A549 (cell line): ENCODE results near the gene PTPRG. TPM values are rescaled to one million over a fixed set of nuclear protein-coding genes. Genes with fewer than 3 reads are reported as not detected.

ENCODE experiments used
- ATAC-seq, 2 experiments: fragments of 200-7000 bp in 1 of 2; fragments of >200 bp in 1 of 2; cut with Nextera tagmentation in 1 of 2; cut with Tn5 transposase in 1 of 2; 3 replicates each; pipeline versions ENCODE4 v1.8.0 to v1.9.1; 2018 to 2020; ENCODE audit warnings: mild to moderate bottlenecking in 1 of 2, moderate library complexity in 1 of 2
- CTCF ChIA-PET: fragments of 300-600 bp; sonication (Branson Sonifier 250); formaldehyde crosslinking; extraction: SDS; loops from one replicate; lab custom pipeline; 2021; ENCODE audit warnings: antibody characterized with exemption, inconsistent platforms; lab: Yijun Ruan, JAX
- POLR2A ChIA-PET: fragments of 350-600 bp; formaldehyde crosslinking; extraction: SDS; loops from one replicate; lab custom pipeline; 2021; ENCODE audit warnings: antibody characterized with exemption, inconsistent platforms; lab: Yijun Ruan, JAX
- DNase-seq, 2 experiments: peaks; one replicate each; pipeline versions ENCODE4 v3.0.0 to v3.0.0-alpha.2; 2011 to 2016; ENCODE audit warnings: low read depth in 1 of 2, low spot score in 1 of 2
- FAIRE-seq: peaks from 2 replicates; lab custom pipeline; 2011; peaks lifted over from hg19 to GRCh38; lab: Jason Lieb, UNC
- H3K27ac ChIP-seq, 2 experiments: fragments of >200 bp; sonication (Bioruptor Twin); formaldehyde crosslinking; 3 replicates each; pipeline ENCODE4 v1.5.1; 2016 to 2017
- H3K4me1 ChIP-seq: fragments of >200 bp; sonication (Bioruptor Twin); formaldehyde crosslinking; 3 replicates; pipeline ENCODE4 v1.6.1; 2016
- H3K4me2 ChIP-seq: fragments of >200 bp; sonication (Bioruptor Twin); formaldehyde crosslinking; 3 replicates; pipeline ENCODE4 v1.6.1; 2016
- H3K4me3 ChIP-seq: fragments of >200 bp; sonication (Bioruptor Twin); formaldehyde crosslinking; 3 replicates; pipeline ENCODE4 v1.5.1; 2016
- H3K9me3 ChIP-seq: fragments of >200 bp; sonication (Bioruptor Twin); formaldehyde crosslinking; 3 replicates; pipeline ENCODE4 v1.6.1; 2016
- CEBPB ChIP-seq, 2 experiments: fragments of >200 bp in 1 of 2; sonication (Bioruptor Twin) in 1 of 2; formaldehyde crosslinking in 1 of 2; IDR thresholded peaks; 2 replicates each; pipeline ENCODE4 v1.6.1; 2012 to 2016
- EHMT2 ChIP-seq: fragments of 200-600 bp; sonication (generic); IDR thresholded peaks from 2 replicates; pipeline ENCODE4 v1.6.1; 2016; ENCODE audit warnings: antibody characterized with exemption, low read depth, mild to moderate bottlenecking, moderate library complexity
- EP300 ChIP-seq, 2 experiments: fragments of >200 bp; sonication (Bioruptor Twin); formaldehyde crosslinking; IDR thresholded peaks; 2 replicates in 1 of 2; 3 replicates in 1 of 2; pipeline ENCODE4 v1.6.1; 2016 to 2017
- FOSB ChIP-seq: fragments of 250-450 bp; sonication (Bioruptor Pico); IDR thresholded peaks from 2 replicates; pipeline ENCODE4 v1.5.0; 2020; ENCODE audit warnings: mild to moderate bottlenecking, moderate library complexity
- FOSL2 ChIP-seq, 2 experiments: fragments of 450-650 bp in 1 of 2; fragments of >200 bp in 1 of 2; sonication (Bioruptor Twin) in 1 of 2; formaldehyde crosslinking; IDR thresholded peaks; 2 replicates each; pipeline versions ENCODE4 v1.5.0 to v1.6.1; 2016 to 2020; ENCODE audit warnings: mild to moderate bottlenecking in 1 of 2, moderate library complexity in 1 of 2
- HDAC2 ChIP-seq: fragments of 200-600 bp; sonication (generic); IDR thresholded peaks from 2 replicates; pipeline ENCODE4 v1.6.1; 2016
- KDM5A ChIP-seq: fragments of 200-600 bp; sonication (generic); IDR thresholded peaks from 2 replicates; pipeline ENCODE4 v1.6.1; 2016; ENCODE audit warnings: antibody characterized with exemption, mild to moderate bottlenecking
- MAZ ChIP-seq: fragments of 150-350 bp; IDR thresholded peaks from 2 replicates; pipeline ENCODE4 v1.6.1; 2014; ENCODE audit warnings: antibody characterized with exemption, low read depth, low read length, borderline replicate concordance
- NFE2L2 ChIP-seq: fragments of 150-350 bp; conservative IDR thresholded peaks from 2 replicates; pipeline ENCODE4 v1.6.1; 2014; ENCODE audit warnings: low read length
- NR3C1 ChIP-seq: fragments of >200 bp; sonication (Bioruptor Twin); formaldehyde crosslinking; IDR thresholded peaks from 3 replicates; pipeline ENCODE4 v1.6.1; 2017
- PHF8 ChIP-seq: fragments of 200-600 bp; sonication (generic); IDR thresholded peaks from 2 replicates; pipeline ENCODE4 v1.6.1; 2016; ENCODE audit warnings: low read depth, mild to moderate bottlenecking, antibody characterized with exemption, moderate library complexity, borderline replicate concordance
- POLR2AphosphoS2 ChIP-seq: conservative IDR thresholded peaks from 2 replicates; pipeline ENCODE4 v1.6.1; 2012; ENCODE audit warnings: low read length, improper control_type of control experiment, inconsistent platforms
- RARB ChIP-seq: fragments of 250-450 bp; sonication (Bioruptor Pico); IDR thresholded peaks from 2 replicates; pipeline ENCODE4 v1.8.0; 2021; ENCODE audit warnings: mild to moderate bottlenecking, moderate library complexity
- RCOR1 ChIP-seq: fragments of 150-350 bp; IDR thresholded peaks from 2 replicates; pipeline ENCODE4 v1.6.1; 2014; ENCODE audit warnings: antibody characterized with exemption, low read length, low read depth
- RNF2 ChIP-seq: fragments of 200-600 bp; sonication (generic); IDR thresholded peaks from 2 replicates; pipeline ENCODE4 v1.6.1; 2016; ENCODE audit warnings: low read depth, mild to moderate bottlenecking, antibody characterized with exemption, moderate library complexity, borderline replicate concordance
- ZNF302 ChIP-seq: fragments of 250-450 bp; sonication (Bioruptor Pico); IDR thresholded peaks from 2 replicates; pipeline ENCODE4 v1.9.0; 2021; ENCODE audit warnings: inconsistent platforms, mild to moderate bottlenecking, moderate library complexity
- ZSCAN20 ChIP-seq: fragments of 250-450 bp; sonication (Bioruptor Pico); IDR thresholded peaks from 2 replicates; pipeline ENCODE4 v1.8.0; 2022; ENCODE audit warnings: mild to moderate bottlenecking, moderate library complexity
- WGBS: methylation state at CpG from one replicate; pipeline ENCODE4 v1.1.6; 2017; ENCODE audit errors: missing lambda C conversion rate; 5-methylcytosine and 5-hydroxymethylcytosine counted together
- polyA plus RNA-seq, 4 experiments: library from polyadenylated mRNA; depleted of rRNA in 3 of 4; stranded (reverse); fragments of >200 nt; fragmentation: RNase III in 1 of 4; extraction: RNeasy Plus Mini Kit Qiagen cat#74134 plus additional on column Dnase treatment in 1 of 4; gene quantifications; 2 replicates in 3 of 4; 3 replicates in 1 of 4; pipeline ENCODE4 v1.2.3, GENCODE V29; 2011 to 2017
- TF ChIP-seq, protein P1 (sequence below): fragments of 150-350 bp; IDR thresholded peaks from 2 replicates; pipeline ENCODE4 v1.6.1; 2014; ENCODE audit warnings: low read depth, mild to moderate bottlenecking, low read length
- TF ChIP-seq, protein P2 (sequence below): IDR thresholded peaks from 2 replicates; pipeline ENCODE4 v1.6.1; 2012
- TF ChIP-seq, protein P3 (sequence below): IDR thresholded peaks from 2 replicates; pipeline ENCODE4 v1.6.1; 2012; ENCODE audit warnings: low read depth, borderline replicate concordance
- TF ChIP-seq, protein P4 (sequence below): IDR thresholded peaks from 2 replicates; pipeline ENCODE4 v1.6.1; 2012

Gene PTPRG
- polyA plus RNA-seq, 2 of the 4 experiments (the other 2 are of a cell fraction), result 4.5 to 4.8 TPM

DNA sequence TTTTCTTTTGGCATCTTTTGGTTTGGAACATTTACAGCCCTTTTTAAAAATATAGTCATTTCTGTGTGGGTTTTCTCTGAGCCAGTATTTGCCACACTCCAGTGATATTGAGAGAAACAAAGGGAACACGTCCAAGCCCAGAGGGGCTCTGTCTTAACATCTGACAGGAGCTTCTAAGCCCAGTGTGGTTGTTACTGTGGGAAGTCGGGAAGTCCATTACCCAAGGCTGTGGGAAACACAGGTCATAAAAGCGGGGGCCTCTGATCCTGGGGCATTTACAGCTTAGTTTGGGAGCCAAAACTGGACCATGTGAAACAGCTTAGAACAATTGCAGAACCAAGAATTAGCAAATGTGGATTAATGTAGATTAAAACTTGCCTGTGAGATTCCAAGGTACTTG, 123.0 kb downstream of the PTPRG start:
- 35% methylated on average over 3 of the region's 3 CpGs for WGBS
- ATAC-seq, result no peak
- no peaks in the 10 kb centered on the region for H3K9me3 ChIP-seq
- FAIRE-seq, result no peak
- ChIA-PET CTCF (no interaction called here), POLR2A (no interaction called here)
- no peak overlapping the region for H3K4me2 ChIP-seq
- H3K4me1 ChIP-seq, result peaks cover 7% of the 10 kb centered on the region; the same call in 1 of the 3 replicates
- no peak for DNase-seq
- H3K27ac ChIP-seq, result no peak overlapping the region
- no peak overlapping the region for H3K4me3 ChIP-seq
- TF ChIP-seq RNF2 (no peak), CEBPB (IDR thresholded peaks at IDR 0.05) (no peak), EP300 (IDR thresholded peaks at IDR 0.05) (no peak), RCOR1 (no peak), EHMT2 (no peak), RARB (CRISPR knock-in tag) (no peak), HDAC2 (no peak), POLR2AphosphoS2 (no peak)
- TF ChIP-seq, protein P1, sequence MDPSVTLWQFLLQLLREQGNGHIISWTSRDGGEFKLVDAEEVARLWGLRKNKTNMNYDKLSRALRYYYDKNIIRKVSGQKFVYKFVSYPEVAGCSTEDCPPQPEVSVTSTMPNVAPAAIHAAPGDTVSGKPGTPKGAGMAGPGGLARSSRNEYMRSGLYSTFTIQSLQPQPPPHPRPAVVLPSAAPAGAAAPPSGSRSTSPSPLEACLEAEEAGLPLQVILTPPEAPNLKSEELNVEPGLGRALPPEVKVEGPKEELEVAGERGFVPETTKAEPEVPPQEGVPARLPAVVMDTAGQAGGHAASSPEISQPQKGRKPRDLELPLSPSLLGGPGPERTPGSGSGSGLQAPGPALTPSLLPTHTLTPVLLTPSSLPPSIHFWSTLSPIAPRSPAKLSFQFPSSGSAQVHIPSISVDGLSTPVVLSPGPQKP, result no peak
- TF ChIP-seq, protein P2, sequence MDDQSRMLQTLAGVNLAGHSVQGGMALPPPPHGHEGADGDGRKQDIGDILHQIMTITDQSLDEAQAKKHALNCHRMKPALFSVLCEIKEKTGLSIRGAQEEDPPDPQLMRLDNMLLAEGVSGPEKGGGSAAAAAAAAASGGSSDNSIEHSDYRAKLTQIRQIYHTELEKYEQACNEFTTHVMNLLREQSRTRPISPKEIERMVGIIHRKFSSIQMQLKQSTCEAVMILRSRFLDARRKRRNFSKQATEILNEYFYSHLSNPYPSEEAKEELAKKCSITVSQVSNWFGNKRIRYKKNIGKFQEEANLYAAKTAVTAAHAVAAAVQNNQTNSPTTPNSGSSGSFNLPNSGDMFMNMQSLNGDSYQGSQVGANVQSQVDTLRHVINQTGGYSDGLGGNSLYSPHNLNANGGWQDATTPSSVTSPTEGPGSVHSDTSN, result no peak

DNA sequence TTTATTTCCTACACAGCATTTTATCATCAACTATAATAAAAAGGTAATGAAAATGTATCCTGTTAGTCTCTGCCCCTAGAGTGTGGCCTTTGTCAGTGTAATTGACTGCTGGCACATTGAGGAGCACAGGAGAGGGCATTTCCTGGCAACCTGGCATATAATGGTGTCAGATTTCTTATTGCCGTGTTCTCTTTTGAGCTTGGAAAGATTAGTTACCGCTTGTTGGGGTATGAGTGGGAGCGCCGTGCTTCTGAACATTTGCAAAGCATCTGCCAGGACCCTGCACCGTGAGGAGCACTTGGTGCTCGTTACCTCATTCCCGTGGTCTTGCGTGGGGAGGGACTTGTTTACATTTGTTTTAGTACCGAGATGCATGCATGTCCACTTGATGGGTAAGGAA, 124.4 kb downstream of the PTPRG start:
- Histone ChIP-seq H3K4me1 (peaks cover 7% of the 10 kb centered on the region; the same call in 1 of the 3 replicates), H3K9me3 (no peaks in the 10 kb centered on the region), H3K4me2 (no peak overlapping the region), H3K27ac (no peak overlapping the region), H3K4me3 (no peak overlapping the region)
- WGBS, result 59% methylated on average over 9 of the region's 9 CpGs
- ChIA-PET CTCF (no interaction called here), POLR2A (no interaction called here)
- no peak for DNase-seq
- ATAC-seq, result no peak
- FAIRE-seq, result no peak
- TF ChIP-seq, protein P3, sequence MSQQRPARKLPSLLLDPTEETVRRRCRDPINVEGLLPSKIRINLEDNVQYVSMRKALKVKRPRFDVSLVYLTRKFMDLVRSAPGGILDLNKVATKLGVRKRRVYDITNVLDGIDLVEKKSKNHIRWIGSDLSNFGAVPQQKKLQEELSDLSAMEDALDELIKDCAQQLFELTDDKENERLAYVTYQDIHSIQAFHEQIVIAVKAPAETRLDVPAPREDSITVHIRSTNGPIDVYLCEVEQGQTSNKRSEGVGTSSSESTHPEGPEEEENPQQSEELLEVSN, result no peak
- TF ChIP-seq, protein P4, sequence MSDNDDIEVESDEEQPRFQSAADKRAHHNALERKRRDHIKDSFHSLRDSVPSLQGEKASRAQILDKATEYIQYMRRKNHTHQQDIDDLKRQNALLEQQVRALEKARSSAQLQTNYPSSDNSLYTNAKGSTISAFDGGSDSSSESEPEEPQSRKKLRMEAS, result no peak
- TF ChIP-seq MAZ (no peak), ZSCAN20 (CRISPR knock-in tag) (no peak), PHF8 (no peak), CEBPB (IDR thresholded peaks at IDR 0.05) (no peak), NR3C1 (no peak), NFE2L2 (no peak), FOSB (CRISPR knock-in tag) (no peak), RARB (CRISPR knock-in tag) (no peak)
- TF ChIP-seq, all 56 proteins: peak for 0

DNA sequence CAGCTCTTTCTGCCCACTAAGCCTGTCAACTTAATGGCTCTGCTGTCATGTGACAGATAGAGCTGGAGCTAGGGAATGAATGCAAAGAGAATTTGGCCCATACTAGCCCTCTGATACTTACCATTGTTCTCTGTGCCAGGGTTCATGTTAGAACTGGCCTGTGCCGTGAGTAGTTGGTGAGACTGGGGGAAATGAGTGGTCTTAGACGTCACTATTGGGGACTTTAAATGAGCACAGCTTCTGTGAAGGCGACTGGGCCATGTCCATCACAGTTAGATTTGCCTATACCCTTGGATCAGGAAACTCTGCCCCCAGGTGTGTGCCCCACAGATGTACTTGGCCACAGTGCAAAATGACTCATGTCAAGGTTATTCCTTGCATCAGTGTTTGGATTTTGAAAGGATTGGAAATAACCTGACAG, 124.9 kb downstream of the PTPRG start:
- ChIA-PET POLR2A (no interaction called here), CTCF (no interaction called here)
- no peak overlapping the region for H3K4me2 ChIP-seq
- no peaks in the 10 kb centered on the region for H3K9me3 ChIP-seq
- TF ChIP-seq ZNF302 (CRISPR knock-in tag), result no peak
- no peak for TF ChIP-seq KDM5A
- TF ChIP-seq FOSL2 (IDR thresholded peaks at IDR 0.05), result no peak
- no peak for TF ChIP-seq FOSL2 (CRISPR knock-in tag; IDR thresholded peaks at IDR 0.05)
- DNase-seq (no peak), FAIRE-seq (no peak), ATAC-seq (no peak)
- H3K27ac ChIP-seq, result no peak overlapping the region
- no peak overlapping the region for H3K4me3 ChIP-seq
- 42% methylated on average over 3 of the region's 3 CpGs for WGBS
- peaks cover 7% of the 10 kb centered on the region; the same call in 1 of the 3 replicates for H3K4me1 ChIP-seq
